Sigmoid colon (tissue), 4 donors: ENCODE results near the gene SPATA3.

ENCODE experiments used
- CTCF ChIP-seq, 4 experiments: fragments of 450-650 bp in 3 of 4; fragments of 200-600 bp in 1 of 4; IDR thresholded peaks; one replicate each; pipeline ENCODE4 v1.5.1; 2016 to 2019; ENCODE audit warnings: antibody characterized with exemption in 4 of 4, mild to moderate bottlenecking in 3 of 4, moderate library complexity in 2 of 4
- EP300 ChIP-seq, 4 donors: sonication (generic); formaldehyde crosslinking; IDR thresholded peaks; one replicate each; pipeline ENCODE4 v1.6.1; 2017; ENCODE audit warnings: antibody characterized with exemption in 4 of 4
- POLR2A ChIP-seq, 2 donors: fragments of 450-650 bp; IDR thresholded peaks; one replicate each; pipeline ENCODE4 v1.6.1; 2016; ENCODE audit warnings: antibody characterized with exemption in 2 of 2, mild to moderate bottlenecking in 2 of 2, moderate library complexity in 2 of 2
- POLR2AphosphoS5 ChIP-seq, 4 donors: sonication (generic); formaldehyde crosslinking; IDR thresholded peaks; one replicate each; pipeline ENCODE4 v1.6.1; 2017; ENCODE audit warnings: antibody characterized with exemption in 4 of 4

DNA sequence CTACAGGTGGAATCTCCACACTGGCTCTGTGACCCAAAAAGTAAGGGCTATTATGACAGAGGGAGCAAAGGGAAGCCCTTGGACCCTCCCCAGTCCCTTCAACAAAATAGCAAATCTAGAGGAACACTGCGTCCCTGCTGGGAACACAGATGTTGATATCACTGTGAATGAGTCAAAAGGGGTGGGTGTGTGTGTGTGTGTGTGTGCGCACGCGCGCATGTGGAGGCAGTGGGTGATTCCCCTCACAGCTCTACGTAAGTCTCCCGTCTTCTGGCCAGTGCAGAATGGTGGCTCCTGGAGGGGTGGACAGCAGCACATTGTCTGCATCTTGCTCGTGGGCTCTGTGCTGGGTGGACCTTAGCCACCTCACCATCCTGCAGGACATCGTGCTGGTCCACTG is 33.6 kb downstream of the SPATA3 start:
- no peak for TF ChIP-seq CTCF (IDR thresholded peaks at IDR 0.05)
- TF ChIP-seq EP300 (IDR thresholded peaks at IDR 0.05) = no peak
- no peak for TF ChIP-seq POLR2AphosphoS5 (IDR thresholded peaks at IDR 0.05)
- TF ChIP-seq POLR2A (IDR thresholded peaks at IDR 0.05) = no peak
